ENCODE results near the gene IGHMBP2.

IGHMBP2 gene

GRCh38 chr11:68950762-68951161 lies 47.1 kb downstream of the IGHMBP2 start:
- TF ChIP-seq CTCF (IDR thresholded peaks at IDR 0.05; ENCODE audit: extremely low read depth, insufficient read depth, missing control alignments), result no peak
- no peak for DNase-seq (ENCODE audit: low spot score)
- in situ Hi-C loops (cut with MboI; ENCODE audit: low pct_unique_long_range_greater_than_20kb, low sequenced_read_pairs, unreplicated experiment), result no loop called here

DNA sequence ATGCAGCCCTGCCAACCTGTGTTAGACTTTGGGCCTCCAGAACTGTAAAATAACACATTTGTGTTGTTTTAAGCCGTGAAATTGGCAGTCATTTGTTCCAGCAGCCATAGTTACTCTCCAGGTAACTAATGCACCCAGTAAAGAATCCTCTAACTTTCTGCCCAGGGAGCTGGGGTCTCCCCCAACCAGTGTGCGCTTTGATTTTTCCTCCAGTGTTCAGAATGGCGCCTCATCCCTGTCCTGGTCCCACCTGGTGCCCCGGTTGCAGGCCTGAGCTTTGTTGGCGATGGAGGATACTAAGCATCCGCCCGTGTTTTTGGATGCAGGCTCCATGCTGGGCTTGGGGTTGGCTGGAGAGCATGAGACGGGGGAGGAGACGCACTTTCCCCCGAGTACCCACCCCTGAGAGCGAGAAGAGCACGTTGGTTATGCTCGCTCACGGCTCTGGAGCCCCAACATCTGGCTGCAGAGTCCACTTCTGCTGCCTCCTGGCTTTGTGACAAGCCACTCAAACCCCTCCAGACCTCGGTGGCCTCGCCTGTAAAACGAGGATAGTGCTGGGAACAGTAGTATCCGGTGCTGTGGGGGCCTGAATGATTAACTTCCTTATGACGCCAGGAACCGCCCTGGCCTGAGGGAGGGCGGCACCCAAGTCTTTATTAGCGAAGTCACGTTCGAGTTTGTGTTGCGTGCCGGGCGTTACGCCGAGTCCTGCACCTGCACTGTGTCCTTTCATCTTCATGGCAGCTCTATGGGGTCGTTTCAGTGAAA lies 51.3 kb downstream of the IGHMBP2 start:
- in situ Hi-C loops (cut with MboI; ENCODE audit: low pct_unique_long_range_greater_than_20kb, low sequenced_read_pairs, unreplicated experiment), result no loop called here
- TF ChIP-seq CTCF (IDR thresholded peaks at IDR 0.05; ENCODE audit: extremely low read depth, insufficient read depth, missing control alignments), result no peak
- no peak for DNase-seq (ENCODE audit: low spot score)

GRCh38 chr11:68955607-68955958 lies 51.9 kb downstream of the IGHMBP2 start:
- no peak for TF ChIP-seq CTCF (IDR thresholded peaks at IDR 0.05; ENCODE audit: extremely low read depth, insufficient read depth, missing control alignments)
- no peak for DNase-seq (ENCODE audit: low spot score)
- in situ Hi-C loops (cut with MboI; ENCODE audit: low pct_unique_long_range_greater_than_20kb, low sequenced_read_pairs, unreplicated experiment), result no loop called here

GRCh38 chr11:68956142-68956541 lies 52.5 kb downstream of the IGHMBP2 start:
- peak; percentile 56 for TF ChIP-seq CTCF (IDR thresholded peaks at IDR 0.05; ENCODE audit: extremely low read depth, insufficient read depth, missing control alignments)
- peak; percentile 74 for DNase-seq (ENCODE audit: low spot score)
- in situ Hi-C loops (cut with MboI; ENCODE audit: low pct_unique_long_range_greater_than_20kb, low sequenced_read_pairs, unreplicated experiment), result no loop called here

- no peak for TF ChIP-seq CTCF (IDR thresholded peaks at IDR 0.05; ENCODE audit: extremely low read depth, insufficient read depth, missing control alignments)
- in situ Hi-C loops (cut with MboI; ENCODE audit: low pct_unique_long_range_greater_than_20kb, low sequenced_read_pairs, unreplicated experiment), result no loop called here
- DNase-seq (ENCODE audit: low spot score), result no peak
These were observed 53.0 kb downstream of the IGHMBP2 start for GRCh38 chr11:68956547-68957254.

- in situ Hi-C loops (cut with MboI; ENCODE audit: low pct_unique_long_range_greater_than_20kb, low sequenced_read_pairs, unreplicated experiment), result no loop called here
- no peak for DNase-seq (ENCODE audit: low spot score)
- no peak for TF ChIP-seq CTCF (IDR thresholded peaks at IDR 0.05; ENCODE audit: extremely low read depth, insufficient read depth, missing control alignments)
These were observed 54.5 kb downstream of the IGHMBP2 start for GRCh38 chr11:68958211-68958610.
